ENCODE results near the gene SUPT16H.
"Not testable (repeated sequence)": the region's sequence is repeated elsewhere in the genome, so short reads cannot be mapped to it uniquely, and the experiment has no call there.

The SUPT16H gene

GRCh38 chr14:21367582-21368144 lies 16.2 kb downstream of the SUPT16H start:
- DNase-seq (ENCODE audit: low spot score) = no peak

- DNase-seq (ENCODE audit: low spot score) = no peak
These were observed 27.3 kb downstream of the SUPT16H start for GRCh38 chr14:21356511-21356910.

GRCh38 chr14:21352587-21352986 lies 31.2 kb downstream of the SUPT16H start:
- no peak for DNase-seq (ENCODE audit: low spot score)

GRCh38 chr14:21350539-21350938 lies 33.3 kb downstream of the SUPT16H start:
- no peak for DNase-seq (ENCODE audit: low spot score)

- DNase-seq (ENCODE audit: low spot score) = peak; percentile 7
These were observed 36.6 kb downstream of the SUPT16H start for GRCh38 chr14:21347201-21347600.

- DNase-seq (ENCODE audit: low spot score) = peak; percentile 41
These were observed 37.2 kb downstream of the SUPT16H start for GRCh38 chr14:21346532-21347135.

- DNase-seq (ENCODE audit: low spot score) = peak; percentile 13
These were observed 40.6 kb downstream of the SUPT16H start for GRCh38 chr14:21343035-21343794.

GRCh38 chr14:21334202-21334906 lies 49.5 kb downstream of the SUPT16H start:
- DNase-seq (ENCODE audit: low spot score) = no peak

GRCh38 chr14:21332950-21333349 lies 50.9 kb downstream of the SUPT16H start:
- no peak for DNase-seq (ENCODE audit: low spot score)

- DNase-seq (ENCODE audit: low spot score) = no peak
These were observed 56.8 kb downstream of the SUPT16H start for GRCh38 chr14:21326972-21327371.

GRCh38 chr14:21322716-21323115 lies 61.1 kb downstream of the SUPT16H start:
- DNase-seq (ENCODE audit: low spot score) = no peak

GRCh38 chr14:21320913-21321312 lies 62.9 kb downstream of the SUPT16H start:
- no peak for DNase-seq (ENCODE audit: low spot score)

- DNase-seq (ENCODE audit: low spot score) = no peak
These were observed 66.4 kb downstream of the SUPT16H start for GRCh38 chr14:21317398-21317797.

GRCh38 chr14:21313512-21313911 lies 70.3 kb downstream of the SUPT16H start:
- no peak for DNase-seq (ENCODE audit: low spot score)

- DNase-seq (ENCODE audit: low spot score) = no peak
These were observed 72.2 kb downstream of the SUPT16H start for GRCh38 chr14:21311614-21312013.

GRCh38 chr14:21309956-21310355 lies 73.9 kb downstream of the SUPT16H start:
- DNase-seq (ENCODE audit: low spot score) = no peak

GRCh38 chr14:21309238-21309636 lies 74.6 kb downstream of the SUPT16H start:
- DNase-seq (ENCODE audit: low spot score) = no peak

GRCh38 chr14:21308479-21309237 lies 75.2 kb downstream of the SUPT16H start:
- DNase-seq (ENCODE audit: low spot score) = no peak

- DNase-seq (ENCODE audit: low spot score) = no peak
These were observed 75.7 kb downstream of the SUPT16H start for GRCh38 chr14:21308132-21308478.

- DNase-seq (ENCODE audit: low spot score) = no peak
These were observed 76.2 kb downstream of the SUPT16H start for GRCh38 chr14:21307637-21308036.

- DNase-seq (ENCODE audit: low spot score) = not testable (repeated sequence)
These were observed 81.0 kb downstream of the SUPT16H start for GRCh38 chr14:21302836-21303140.
